Measurements from ENCODE around the gene UNG.
A peak's percentile ranks its signal among the peaks of the same experiment; 100 is the strongest.
"Not testable (repeated sequence)": the region's sequence is repeated elsewhere in the genome, so short reads cannot be mapped to it uniquely, and the experiment has no call there.

Gene UNG

GRCh38 chr12:109134186-109134917, 37.0 kb downstream of the UNG start:
- no peak overlapping the region for H3K4me3 ChIP-seq (ENCODE audit: low read depth, low read length)
- peak; percentile 61 for TF ChIP-seq CTCF (IDR thresholded peaks at IDR 0.05; ENCODE audit: low read depth, low read length)

GRCh38 chr12:109137055-109137454, 39.7 kb downstream of the UNG start:
- no peak for TF ChIP-seq CTCF (IDR thresholded peaks at IDR 0.05; ENCODE audit: low read depth, low read length)
- H3K4me3 ChIP-seq (ENCODE audit: low read depth, low read length): no peak overlapping the region

- H3K4me3 ChIP-seq (ENCODE audit: low read depth, low read length): no peak overlapping the region
- no peak for TF ChIP-seq CTCF (IDR thresholded peaks at IDR 0.05; ENCODE audit: low read depth, low read length)
Measured at GRCh38 chr12:109139360-109139759, 42.0 kb downstream of the UNG start.

GRCh38 chr12:109139791-109140190, 42.4 kb downstream of the UNG start:
- TF ChIP-seq CTCF (IDR thresholded peaks at IDR 0.05; ENCODE audit: low read depth, low read length): no peak
- H3K4me3 ChIP-seq (ENCODE audit: low read depth, low read length): no peak overlapping the region

- no peak overlapping the region for H3K4me3 ChIP-seq (ENCODE audit: low read depth, low read length)
- no peak for TF ChIP-seq CTCF (IDR thresholded peaks at IDR 0.05; ENCODE audit: low read depth, low read length)
Measured at GRCh38 chr12:109140560-109140959, 43.2 kb downstream of the UNG start.

- H3K4me3 ChIP-seq (ENCODE audit: low read depth, low read length): no peak overlapping the region
- TF ChIP-seq CTCF (IDR thresholded peaks at IDR 0.05; ENCODE audit: low read depth, low read length): no peak
Measured at GRCh38 chr12:109144224-109144623, 46.8 kb downstream of the UNG start.

GRCh38 chr12:109147126-109147525, 49.7 kb downstream of the UNG start:
- H3K4me3 ChIP-seq (ENCODE audit: low read depth, low read length): not testable (repeated sequence)

GRCh38 chr12:109147954-109148353, 50.6 kb downstream of the UNG start:
- no peak overlapping the region for H3K4me3 ChIP-seq (ENCODE audit: low read depth, low read length)
- TF ChIP-seq CTCF (IDR thresholded peaks at IDR 0.05; ENCODE audit: low read depth, low read length): no peak
